Osteocyte (in vitro differentiated cells): ENCODE data around the gene NIP7. TPM values are rescaled to one million over a fixed set of nuclear protein-coding genes. Genes with fewer than 3 reads are reported as not detected.
A peak's percentile ranks its signal among the peaks of the same experiment; 100 is the strongest.
"Not testable (repeated sequence)": the region's sequence is repeated elsewhere in the genome, so short reads cannot be mapped to it uniquely, and the experiment has no call there.

Source experiments
- DNase-seq: peaks from one replicate; pipeline ENCODE4 v3.0.0; 2021; ENCODE audit warnings: mixed read lengths; ENCODE audit not compliant: unreplicated experiment; ENCODE audit errors: extremely low spot score
- H3K27ac Mint-ChIP-seq: one replicate; pipeline ENCODE4 v1.8.0; 2021; ENCODE audit warnings: mild to moderate bottlenecking, mixed read lengths; ENCODE audit not compliant: unreplicated experiment
- H3K27me3 Mint-ChIP-seq: one replicate; pipeline ENCODE4 v1.8.0; 2021; ENCODE audit warnings: mixed read lengths; ENCODE audit not compliant: unreplicated experiment
- H3K36me3 Mint-ChIP-seq: one replicate; pipeline ENCODE4 v1.8.0; 2021; ENCODE audit warnings: mixed read lengths; ENCODE audit not compliant: unreplicated experiment
- H3K4me1 Mint-ChIP-seq: one replicate; pipeline ENCODE4 v1.8.0; 2021; ENCODE audit warnings: mixed read lengths; ENCODE audit not compliant: unreplicated experiment
- H3K4me3 Mint-ChIP-seq: one replicate; pipeline ENCODE4 v1.8.0; 2021; ENCODE audit warnings: mild to moderate bottlenecking, moderate library complexity, mixed read lengths; ENCODE audit not compliant: unreplicated experiment
- H3K9me3 Mint-ChIP-seq: one replicate; pipeline ENCODE4 v1.8.0; 2021; ENCODE audit warnings: mixed read lengths; ENCODE audit not compliant: unreplicated experiment
- long read RNA-seq: library from polyadenylated mRNA; unstranded; transcript quantifications from one replicate; pipeline ENCODE4 v2.0.0, GENCODE V29; 2021
- total RNA-seq: library from RNA; stranded (reverse); gene quantifications from 2 replicates; pipeline ENCODE4 v1.2.1, GENCODE V29; 2021
- TF ChIP-seq, protein P1 (sequence below): fragments of 200-600 bp; sonication (generic); IDR thresholded peaks from 2 replicates; pipeline ENCODE4 v1.5.0; 2021; ENCODE audit warnings: antibody characterized with exemption, mild to moderate bottlenecking, moderate library complexity

NIP7 gene
- total RNA-seq, result 21.1 and 22.7 TPM in 2 replicates
- long read RNA-seq, transcript NIP7-201 (5 exons, 2,402 nt), result major isoform, 149 of 162 reads
- long read RNA-seq, partial matches to known transcripts, result 3 of 162 reads
- long read RNA-seq, other reads (novel, unspliced or antisense), result 4 of 162 reads

DNA sequence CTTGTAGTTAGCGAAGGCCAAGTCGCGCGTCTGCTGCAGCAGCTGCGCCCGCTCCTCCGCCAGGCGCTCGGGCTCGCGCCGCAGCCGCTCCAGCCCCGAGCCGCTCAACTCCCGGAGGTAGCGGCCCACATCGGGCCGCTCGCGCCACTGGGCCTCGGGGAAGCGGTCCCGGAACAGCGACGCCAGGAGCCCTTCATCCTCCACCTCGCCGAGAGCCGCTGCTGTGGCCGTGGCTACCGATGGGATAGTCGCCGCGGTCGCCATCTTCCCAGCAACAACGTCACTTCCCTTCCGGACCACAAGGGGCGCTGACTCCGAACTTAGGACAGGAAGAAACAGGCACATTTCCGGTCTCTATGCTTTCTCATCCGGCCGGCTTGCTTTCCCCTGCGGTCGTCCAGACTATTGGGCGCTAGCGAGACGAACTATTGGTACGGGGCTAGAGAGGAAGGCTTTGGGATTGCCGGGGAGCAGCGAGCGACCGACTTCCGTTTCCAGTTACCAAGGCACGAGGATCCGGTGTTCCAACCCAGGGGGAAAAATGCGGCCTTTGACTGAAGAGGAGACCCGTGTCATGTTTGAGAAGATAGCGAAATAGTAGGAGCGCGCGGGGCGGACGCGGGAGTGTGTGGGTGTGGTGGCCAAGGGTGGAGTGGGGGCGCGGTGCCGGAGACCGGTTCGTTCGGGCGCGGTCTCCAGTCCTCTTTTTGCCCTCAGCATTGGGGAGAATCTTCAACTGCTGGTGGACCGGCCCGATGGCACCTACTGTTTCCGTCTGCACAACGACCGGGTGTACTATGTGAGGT is at the start of gene NIP7, which contains the start of gene COG8:
TSS of gene NIP7 (plus strand) at position 484 of the 806 bp plus-strand sequence. CDS start at position 542, 58 bp downstream.
TSS of gene COG8 (minus strand) at position 276 of the 806 bp plus-strand sequence. CDS start at position 264, 12 bp downstream.
- Mint-ChIP-seq H3K36me3 (peaks cover 21% of the 10 kb centered on the region), H3K27me3 (no peaks in the 10 kb centered on the region), H3K27ac (peak within 1 kb of the TSS; percentile 96), H3K4me1 (peaks cover 36% of the 10 kb centered on the region), H3K9me3 (no peaks in the 10 kb centered on the region), H3K4me3 (peak within 1 kb of the TSS; percentile 98)
- TF ChIP-seq, protein P1, sequence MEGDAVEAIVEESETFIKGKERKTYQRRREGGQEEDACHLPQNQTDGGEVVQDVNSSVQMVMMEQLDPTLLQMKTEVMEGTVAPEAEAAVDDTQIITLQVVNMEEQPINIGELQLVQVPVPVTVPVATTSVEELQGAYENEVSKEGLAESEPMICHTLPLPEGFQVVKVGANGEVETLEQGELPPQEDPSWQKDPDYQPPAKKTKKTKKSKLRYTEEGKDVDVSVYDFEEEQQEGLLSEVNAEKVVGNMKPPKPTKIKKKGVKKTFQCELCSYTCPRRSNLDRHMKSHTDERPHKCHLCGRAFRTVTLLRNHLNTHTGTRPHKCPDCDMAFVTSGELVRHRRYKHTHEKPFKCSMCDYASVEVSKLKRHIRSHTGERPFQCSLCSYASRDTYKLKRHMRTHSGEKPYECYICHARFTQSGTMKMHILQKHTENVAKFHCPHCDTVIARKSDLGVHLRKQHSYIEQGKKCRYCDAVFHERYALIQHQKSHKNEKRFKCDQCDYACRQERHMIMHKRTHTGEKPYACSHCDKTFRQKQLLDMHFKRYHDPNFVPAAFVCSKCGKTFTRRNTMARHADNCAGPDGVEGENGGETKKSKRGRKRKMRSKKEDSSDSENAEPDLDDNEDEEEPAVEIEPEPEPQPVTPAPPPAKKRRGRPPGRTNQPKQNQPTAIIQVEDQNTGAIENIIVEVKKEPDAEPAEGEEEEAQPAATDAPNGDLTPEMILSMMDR, result peak; percentile 78
- DNase-seq, result peak; percentile 97

DNA sequence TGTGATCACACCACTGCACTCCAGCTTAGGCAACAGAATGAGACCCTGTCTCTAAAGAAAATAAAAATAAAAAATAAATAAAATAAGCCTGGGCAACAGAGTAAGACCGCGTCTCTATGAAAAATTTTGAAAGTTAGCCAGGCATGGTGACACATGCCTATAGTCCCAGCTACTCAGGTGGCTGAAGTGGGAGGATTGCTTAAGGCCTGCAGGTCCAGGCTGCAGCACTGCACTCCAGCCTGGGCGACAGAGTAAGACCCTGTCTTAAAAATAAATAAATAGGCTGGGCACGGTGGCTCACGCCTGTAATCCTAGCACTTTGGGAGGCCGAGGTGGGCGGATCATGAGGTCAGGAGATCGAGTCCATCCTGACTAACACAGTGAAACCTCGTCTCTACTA is 47.9 kb upstream of the NIP7 start:
- not testable (repeated sequence) for DNase-seq, H3K27ac Mint-ChIP-seq, H3K4me3 Mint-ChIP-seq, H3K4me1 Mint-ChIP-seq, H3K27me3 Mint-ChIP-seq, H3K36me3 Mint-ChIP-seq, H3K9me3 Mint-ChIP-seq

DNA sequence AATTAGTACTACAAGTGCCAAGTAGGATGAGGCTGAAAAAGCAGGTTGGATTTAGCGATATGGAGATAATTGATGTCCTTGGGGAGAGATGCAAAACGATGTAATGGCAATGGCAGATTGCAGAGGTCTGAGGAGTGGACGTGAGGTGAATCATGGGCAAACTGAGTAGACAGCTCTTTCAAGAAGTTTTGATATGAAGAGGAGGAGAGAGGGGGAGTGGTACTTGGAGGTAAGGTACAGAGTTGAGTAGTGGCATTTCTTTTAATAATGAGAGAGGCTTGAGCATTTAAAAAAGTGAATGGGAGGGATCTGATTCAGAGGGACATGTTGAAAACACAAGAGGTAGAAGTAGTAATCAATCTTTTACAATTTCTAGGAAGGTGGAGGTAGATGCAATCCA is 46.2 kb upstream of the NIP7 start:
- H3K9me3 Mint-ChIP-seq, result no peaks in the 10 kb centered on the region
- no peaks in the 10 kb centered on the region for H3K27me3 Mint-ChIP-seq
- H3K36me3 Mint-ChIP-seq, result no peaks in the 10 kb centered on the region
- H3K4me1 Mint-ChIP-seq, result no peaks in the 10 kb centered on the region
- no peak for DNase-seq
- TF ChIP-seq, protein P1, result no peak
- no peak overlapping the region for H3K27ac Mint-ChIP-seq
- no peak overlapping the region for H3K4me3 Mint-ChIP-seq

DNA sequence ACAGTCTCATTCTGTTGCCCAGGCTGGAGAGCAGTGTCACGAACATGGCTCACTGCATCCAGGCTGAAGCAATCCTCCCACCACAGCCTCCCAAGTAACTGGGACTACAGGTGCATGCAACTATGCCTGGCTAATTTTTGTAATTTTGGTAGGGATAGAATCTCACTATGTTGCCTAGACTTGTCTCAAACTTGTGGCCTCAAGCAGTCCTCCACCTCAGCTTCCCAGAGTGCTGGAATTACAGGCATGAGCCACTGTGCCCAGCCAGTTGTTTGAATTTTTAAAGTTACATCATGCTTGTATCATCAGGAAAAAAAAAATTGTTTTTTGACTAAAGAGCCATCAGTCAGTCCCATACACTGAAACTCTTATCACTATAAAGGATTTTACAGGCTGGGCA is 45.5 kb upstream of the NIP7 start:
- TF ChIP-seq, protein P1, result no peak
- Mint-ChIP-seq H3K27ac (peak overlapping the region; percentile 20), H3K4me1 (no peaks in the 10 kb centered on the region)

DNA sequence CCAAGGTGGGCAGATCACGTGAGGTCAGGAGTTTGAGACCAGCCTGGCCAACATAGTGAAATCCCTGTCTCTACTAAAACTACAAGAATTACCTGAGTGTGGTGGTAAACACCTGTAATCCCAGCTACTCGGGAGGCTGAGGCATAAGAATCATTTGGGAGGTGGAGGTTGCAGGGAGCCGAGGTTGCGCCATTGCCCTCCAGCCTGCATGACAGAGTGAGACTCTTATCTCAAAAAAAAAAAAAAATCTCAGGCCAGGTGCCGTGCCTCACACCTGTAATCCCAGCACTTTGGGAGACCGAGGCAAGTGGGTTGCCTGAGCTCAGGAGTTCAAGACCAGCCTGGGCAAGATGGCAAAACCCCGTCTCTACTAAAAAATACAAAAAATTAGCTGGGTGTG is 42.8 kb upstream of the NIP7 start:
- not testable (repeated sequence) for H3K4me1 Mint-ChIP-seq, H3K9me3 Mint-ChIP-seq, H3K27ac Mint-ChIP-seq, DNase-seq, H3K4me3 Mint-ChIP-seq, H3K27me3 Mint-ChIP-seq
- H3K36me3 Mint-ChIP-seq, result peaks cover 14% of the 10 kb centered on the region

More for the DNA sequence above, 45.5 kb upstream of the NIP7 start:
- no peak for DNase-seq
- H3K9me3 Mint-ChIP-seq, result no peaks in the 10 kb centered on the region
- no peaks in the 10 kb centered on the region for H3K27me3 Mint-ChIP-seq
- H3K36me3 Mint-ChIP-seq, result no peaks in the 10 kb centered on the region
- H3K4me3 Mint-ChIP-seq, result no peak overlapping the region

DNA sequence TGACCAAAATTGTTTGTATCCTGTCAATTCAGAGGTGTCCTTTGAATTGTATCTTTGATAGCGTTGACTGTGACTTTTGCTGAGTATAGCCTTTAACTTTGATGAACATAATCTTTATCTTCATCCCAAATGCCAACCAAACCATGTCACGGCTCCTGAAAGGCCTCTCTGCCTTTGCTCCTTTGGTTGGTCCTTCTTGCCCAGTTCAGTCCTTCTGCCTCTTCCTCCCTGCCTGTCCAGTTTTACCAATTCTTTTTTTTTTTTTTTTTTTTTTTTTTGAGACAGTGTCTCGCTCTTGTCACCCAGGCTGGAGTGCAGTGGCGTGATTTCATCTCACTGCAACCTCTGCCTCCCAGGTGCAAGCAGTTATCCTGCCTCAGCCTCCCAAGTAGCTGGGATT is 41.3 kb upstream of the NIP7 start:
- Mint-ChIP-seq H3K36me3 (peaks cover 15% of the 10 kb centered on the region), H3K4me1 (no peaks in the 10 kb centered on the region), H3K9me3 (no peaks in the 10 kb centered on the region), H3K27ac (no peak overlapping the region), H3K27me3 (no peaks in the 10 kb centered on the region), H3K4me3 (no peak overlapping the region)
- TF ChIP-seq, protein P1, result no peak
- no peak for DNase-seq
